ENCODE results near the gene DLGAP1.

DLGAP1 gene

GRCh38 chr18:3777122-3777521, 678.0 kb downstream of the DLGAP1 start:
- CTCF ChIA-PET, result no interaction called here
- TF ChIP-seq TARDBP (IDR thresholded peaks at IDR 0.05) (no peak), FOXK2 (IDR thresholded peaks at IDR 0.05) (no peak), FOXM1 (IDR thresholded peaks at IDR 0.05; ENCODE audit: borderline replicate concordance) (no peak), NFRKB (IDR thresholded peaks at IDR 0.05) (no peak), FOXA1 (IDR thresholded peaks at IDR 0.05) (no peak), BHLHE40 (IDR thresholded peaks at IDR 0.05; ENCODE audit: borderline replicate concordance) (no peak), L3MBTL2 (conservative IDR thresholded peaks at IDR 0.05) (no peak), ZNF384 (IDR thresholded peaks at IDR 0.05) (no peak), ARNT (IDR thresholded peaks at IDR 0.05) (no peak), CTBP1 (IDR thresholded peaks at IDR 0.05; ENCODE audit: borderline replicate concordance) (no peak), SUZ12 (IDR thresholded peaks at IDR 0.05) (no peak), HDGF (IDR thresholded peaks at IDR 0.05; ENCODE audit: borderline replicate concordance) (no peak)
- DNase-seq (ENCODE audit: extremely low spot score), result no peak
- POLR2A ChIA-PET, result interaction anchor here (0.6 kb wide), 1 partner anchor 495 kb away, joined by 3 read pairs; no protein-coding TSS in a partner anchor

- ChIA-PET POLR2A (no interaction called here), CTCF (no interaction called here)
- no peak for DNase-seq (ENCODE audit: extremely low spot score)
- TF ChIP-seq ZNF384 (IDR thresholded peaks at IDR 0.05), result no peak
- no peak for TF ChIP-seq HDGF (IDR thresholded peaks at IDR 0.05; ENCODE audit: borderline replicate concordance)
- no peak for TF ChIP-seq SP1 (IDR thresholded peaks at IDR 0.05)
Measured at GRCh38 chr18:3775996-3776395, 679.1 kb downstream of the DLGAP1 start.

GRCh38 chr18:3773303-3773702, 681.8 kb downstream of the DLGAP1 start:
- POLR2A ChIA-PET, result no interaction called here
- DNase-seq (ENCODE audit: extremely low spot score), result no peak
- CTCF ChIA-PET, result interaction anchor here (0.7 kb wide), 1 partner anchor 121 kb away, joined by 3 read pairs; no protein-coding TSS in a partner anchor

GRCh38 chr18:3771121-3771971, 683.8 kb downstream of the DLGAP1 start:
- CTCF ChIA-PET, result interaction anchor here (0.6 to 2.4 kb wide), 17 partner anchors 9 to 1280 kb away, joined by 3 to 26 read pairs (median 3); no protein-coding TSS in a partner anchor
- DNase-seq (ENCODE audit: extremely low spot score), result peak; percentile 76

More at GRCh38 chr18:3773303-3773702, 681.8 kb downstream of the DLGAP1 start:
- TF ChIP-seq FOXK2 (IDR thresholded peaks at IDR 0.05) (no peak), FOXA1 (IDR thresholded peaks at IDR 0.05) (no peak), LEF1 (IDR thresholded peaks at IDR 0.05; ENCODE audit: borderline replicate concordance) (no peak), HDGF (IDR thresholded peaks at IDR 0.05; ENCODE audit: borderline replicate concordance) (no peak), SUZ12 (IDR thresholded peaks at IDR 0.05) (no peak), ZNF384 (IDR thresholded peaks at IDR 0.05) (no peak), CTBP1 (IDR thresholded peaks at IDR 0.05; ENCODE audit: borderline replicate concordance) (no peak), L3MBTL2 (conservative IDR thresholded peaks at IDR 0.05) (no peak), ARNT (IDR thresholded peaks at IDR 0.05) (no peak), NFRKB (IDR thresholded peaks at IDR 0.05) (no peak), TARDBP (IDR thresholded peaks at IDR 0.05) (no peak), PKNOX1 (IDR thresholded peaks at IDR 0.05) (no peak), BHLHE40 (IDR thresholded peaks at IDR 0.05; ENCODE audit: borderline replicate concordance) (no peak), ELF4 (IDR thresholded peaks at IDR 0.05) (no peak), SP1 (IDR thresholded peaks at IDR 0.05) (no peak), FOXM1 (IDR thresholded peaks at IDR 0.05; ENCODE audit: borderline replicate concordance) (no peak)

GRCh38 chr18:3761266-3761665, 693.8 kb downstream of the DLGAP1 start:
- no peak for DNase-seq (ENCODE audit: extremely low spot score)
- TF ChIP-seq TARDBP (IDR thresholded peaks at IDR 0.05), result no peak
- ChIA-PET CTCF (no interaction called here), POLR2A (no interaction called here)

More at GRCh38 chr18:3771121-3771971, 683.8 kb downstream of the DLGAP1 start:
- POLR2A ChIA-PET, result interaction anchor here (1.1 kb wide), 2 partner anchors 23 to 98 kb away, joined by 3 read pairs; no protein-coding TSS in a partner anchor
- no peak for TF ChIP-seq BHLHE40 (IDR thresholded peaks at IDR 0.05; ENCODE audit: borderline replicate concordance)
- no peak for TF ChIP-seq HDGF (IDR thresholded peaks at IDR 0.05; ENCODE audit: borderline replicate concordance)
- TF ChIP-seq FOXM1 (IDR thresholded peaks at IDR 0.05; ENCODE audit: borderline replicate concordance), result no peak
- no peak for TF ChIP-seq CTBP1 (IDR thresholded peaks at IDR 0.05; ENCODE audit: borderline replicate concordance)
- TF ChIP-seq ARNT (IDR thresholded peaks at IDR 0.05), result no peak
- no peak for TF ChIP-seq SUZ12 (IDR thresholded peaks at IDR 0.05)
- TF ChIP-seq ELF4 (IDR thresholded peaks at IDR 0.05), result no peak
- no peak for TF ChIP-seq PKNOX1 (IDR thresholded peaks at IDR 0.05)
- TF ChIP-seq LEF1 (IDR thresholded peaks at IDR 0.05; ENCODE audit: borderline replicate concordance), result no peak
- no peak for TF ChIP-seq NFRKB (IDR thresholded peaks at IDR 0.05)
- TF ChIP-seq FOXA1 (IDR thresholded peaks at IDR 0.05), result no peak

GRCh38 chr18:3760741-3761140, 694.4 kb downstream of the DLGAP1 start:
- CTCF ChIA-PET, result no interaction called here
- TF ChIP-seq L3MBTL2 (conservative IDR thresholded peaks at IDR 0.05) (no peak), ELF4 (IDR thresholded peaks at IDR 0.05) (no peak), BHLHE40 (IDR thresholded peaks at IDR 0.05; ENCODE audit: borderline replicate concordance) (no peak), LEF1 (IDR thresholded peaks at IDR 0.05; ENCODE audit: borderline replicate concordance) (no peak), ARNT (IDR thresholded peaks at IDR 0.05) (no peak), ZNF384 (IDR thresholded peaks at IDR 0.05) (no peak), TARDBP (IDR thresholded peaks at IDR 0.05) (no peak), FOXA1 (IDR thresholded peaks at IDR 0.05) (no peak)
- DNase-seq (ENCODE audit: extremely low spot score), result no peak
- POLR2A ChIA-PET, result no interaction called here

- no peak for TF ChIP-seq TARDBP (IDR thresholded peaks at IDR 0.05)
- no peak for TF ChIP-seq SP1 (IDR thresholded peaks at IDR 0.05)
- TF ChIP-seq FOXM1 (IDR thresholded peaks at IDR 0.05; ENCODE audit: borderline replicate concordance), result no peak
- no peak for TF ChIP-seq ELF4 (IDR thresholded peaks at IDR 0.05)
- no peak for TF ChIP-seq LEF1 (IDR thresholded peaks at IDR 0.05; ENCODE audit: borderline replicate concordance)
- TF ChIP-seq ARNT (IDR thresholded peaks at IDR 0.05), result no peak
- no peak for TF ChIP-seq SUZ12 (IDR thresholded peaks at IDR 0.05)
- TF ChIP-seq NFRKB (IDR thresholded peaks at IDR 0.05), result no peak
- no peak for TF ChIP-seq L3MBTL2 (conservative IDR thresholded peaks at IDR 0.05)
- TF ChIP-seq HDGF (IDR thresholded peaks at IDR 0.05; ENCODE audit: borderline replicate concordance), result no peak
- DNase-seq (ENCODE audit: extremely low spot score), result no peak
- CTCF ChIA-PET, result no interaction called here
- POLR2A ChIA-PET, result no interaction called here
Measured at GRCh38 chr18:3759099-3759498, 696.0 kb downstream of the DLGAP1 start.
